Heart left ventricle (tissue), 13 donors: Measurements from ENCODE around the gene SRSF8.
"Not testable (repeated sequence)": the region's sequence is repeated elsewhere in the genome, so short reads cannot be mapped to it uniquely, and the experiment has no call there.

Source experiments
- POLR2A ChIP-seq, 2 donors: fragments of 450-650 bp; IDR thresholded peaks; one replicate each; pipeline ENCODE4 v1.6.1; 2017; ENCODE audit warnings: antibody characterized with exemption in 2 of 2, mild to moderate bottlenecking in 2 of 2, moderate library complexity in 2 of 2
- TF ChIP-seq, protein P1 (sequence below), 12 donors: fragments of 200-600 bp; sonication (generic) in 4 of 12; IDR thresholded peaks; one replicate each; pipeline versions ENCODE4 v1.5.0 to v1.8.0; 2018 to 2022; ENCODE audit warnings: antibody characterized with exemption in 12 of 12, mild to moderate bottlenecking in 5 of 12
- donor health status: ischemic (EF 13 %, LVEDD 7.1; RV severe dilation, severe dysfunction).
- donor health status: DM: no; HTN: yes; CAD: no.
- donor health status: DM: no; HTN: no; CAD: no.
- donor health status: ischemic (EF 25% LVEDD 6.9; RV normal size, moderate dysfunction).
- donor health status: ischemic (EF 25% LVEDD 5.7; RV mildly dilated, moderate dysfunction).
- donor health status: ischemic (EF 35%, LVEDD 5.7; RV mildly dilated, moderate dysfunction).
- donor health status: nonischemic (EF 11% LVEDD 7.7; RV severe dilation, severe dysfunction).
- donor health status: DM: yes; HTN: yes; CAD: no.
- donor health status: PGD.
- donor health status: ischemic (EF 29% LVEDD 5.4; RV normal size, mild dysfunction).
- donor health status: nonischemic (EF 23%, LVEDD 6.1; RV moderate dilation, normal function).

DNA sequence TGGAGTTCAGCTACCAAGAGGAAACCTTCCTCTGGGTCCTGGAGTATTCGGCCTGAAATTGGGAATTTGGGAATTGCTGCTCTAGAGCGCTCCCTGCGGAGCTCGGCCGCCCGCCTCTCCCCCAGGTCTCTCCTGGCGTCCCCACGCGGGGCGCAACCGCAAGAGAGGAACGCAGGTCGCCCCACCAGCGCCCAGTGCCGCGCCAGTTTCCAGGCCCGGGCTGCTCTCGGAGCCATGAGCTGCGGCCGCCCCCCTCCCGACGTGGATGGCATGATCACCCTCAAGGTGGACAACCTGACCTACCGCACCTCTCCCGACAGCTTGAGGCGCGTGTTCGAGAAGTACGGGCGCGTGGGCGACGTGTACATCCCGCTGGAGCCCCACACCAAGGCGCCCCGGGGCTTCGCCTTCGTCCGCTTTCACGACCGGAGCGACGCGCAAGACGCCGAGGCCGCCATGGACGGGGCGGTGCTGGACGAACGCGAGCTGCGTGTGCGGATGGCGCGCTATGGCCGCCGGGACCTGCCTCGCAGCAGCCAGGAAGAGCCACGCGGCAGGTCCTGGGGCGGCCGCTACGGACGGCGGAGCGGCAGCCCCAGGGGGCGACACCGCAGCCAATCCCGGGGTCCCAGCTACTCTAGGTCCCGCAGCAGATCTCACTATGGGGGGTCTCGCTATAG is 29.2 kb upstream of the SRSF8 start:
- TF ChIP-seq POLR2A (IDR thresholded peaks at IDR 0.05): not testable (repeated sequence)
- TF ChIP-seq, protein P1, sequence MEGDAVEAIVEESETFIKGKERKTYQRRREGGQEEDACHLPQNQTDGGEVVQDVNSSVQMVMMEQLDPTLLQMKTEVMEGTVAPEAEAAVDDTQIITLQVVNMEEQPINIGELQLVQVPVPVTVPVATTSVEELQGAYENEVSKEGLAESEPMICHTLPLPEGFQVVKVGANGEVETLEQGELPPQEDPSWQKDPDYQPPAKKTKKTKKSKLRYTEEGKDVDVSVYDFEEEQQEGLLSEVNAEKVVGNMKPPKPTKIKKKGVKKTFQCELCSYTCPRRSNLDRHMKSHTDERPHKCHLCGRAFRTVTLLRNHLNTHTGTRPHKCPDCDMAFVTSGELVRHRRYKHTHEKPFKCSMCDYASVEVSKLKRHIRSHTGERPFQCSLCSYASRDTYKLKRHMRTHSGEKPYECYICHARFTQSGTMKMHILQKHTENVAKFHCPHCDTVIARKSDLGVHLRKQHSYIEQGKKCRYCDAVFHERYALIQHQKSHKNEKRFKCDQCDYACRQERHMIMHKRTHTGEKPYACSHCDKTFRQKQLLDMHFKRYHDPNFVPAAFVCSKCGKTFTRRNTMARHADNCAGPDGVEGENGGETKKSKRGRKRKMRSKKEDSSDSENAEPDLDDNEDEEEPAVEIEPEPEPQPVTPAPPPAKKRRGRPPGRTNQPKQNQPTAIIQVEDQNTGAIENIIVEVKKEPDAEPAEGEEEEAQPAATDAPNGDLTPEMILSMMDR (IDR thresholded peaks at IDR 0.05): peak in 2 of 12 donors; percentile 19 to 24
